Fibroblast of peridontal ligament (primary cell): Measurements from ENCODE around the gene CXCR5.

ENCODE experiments used
- DNase-seq: peaks from one replicate; pipeline ENCODE4 v3.0.0-alpha.2; 2010; ENCODE audit errors: extremely low read depth

CXCR5 gene

DNA sequence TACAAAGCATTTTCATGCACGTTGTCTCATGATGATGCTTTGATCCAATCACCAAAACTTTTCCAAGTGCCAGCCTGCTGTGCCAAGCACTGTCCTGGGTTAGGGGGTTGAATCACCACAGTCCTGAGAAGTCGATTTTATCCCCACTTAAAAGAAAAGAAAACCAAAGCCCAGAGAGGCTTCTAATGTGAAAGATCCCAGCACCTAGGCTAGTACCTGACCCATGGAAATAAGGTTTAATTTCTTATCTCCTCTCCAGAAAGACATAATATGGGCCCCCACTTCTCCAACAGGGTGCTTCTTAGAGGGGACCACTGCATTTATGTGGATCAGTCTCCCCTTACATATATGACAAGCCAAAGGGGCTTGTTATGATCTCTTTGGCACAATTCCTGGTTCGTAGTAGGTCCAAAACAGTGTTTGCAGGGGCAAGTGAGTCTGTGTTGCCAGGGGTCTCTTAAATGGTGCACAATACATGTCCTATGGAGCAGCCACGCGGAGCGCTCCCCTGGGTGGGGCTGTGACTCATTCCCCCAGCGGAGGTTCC lies 43.9 kb downstream of the CXCR5 start:
- no peak for DNase-seq

DNA sequence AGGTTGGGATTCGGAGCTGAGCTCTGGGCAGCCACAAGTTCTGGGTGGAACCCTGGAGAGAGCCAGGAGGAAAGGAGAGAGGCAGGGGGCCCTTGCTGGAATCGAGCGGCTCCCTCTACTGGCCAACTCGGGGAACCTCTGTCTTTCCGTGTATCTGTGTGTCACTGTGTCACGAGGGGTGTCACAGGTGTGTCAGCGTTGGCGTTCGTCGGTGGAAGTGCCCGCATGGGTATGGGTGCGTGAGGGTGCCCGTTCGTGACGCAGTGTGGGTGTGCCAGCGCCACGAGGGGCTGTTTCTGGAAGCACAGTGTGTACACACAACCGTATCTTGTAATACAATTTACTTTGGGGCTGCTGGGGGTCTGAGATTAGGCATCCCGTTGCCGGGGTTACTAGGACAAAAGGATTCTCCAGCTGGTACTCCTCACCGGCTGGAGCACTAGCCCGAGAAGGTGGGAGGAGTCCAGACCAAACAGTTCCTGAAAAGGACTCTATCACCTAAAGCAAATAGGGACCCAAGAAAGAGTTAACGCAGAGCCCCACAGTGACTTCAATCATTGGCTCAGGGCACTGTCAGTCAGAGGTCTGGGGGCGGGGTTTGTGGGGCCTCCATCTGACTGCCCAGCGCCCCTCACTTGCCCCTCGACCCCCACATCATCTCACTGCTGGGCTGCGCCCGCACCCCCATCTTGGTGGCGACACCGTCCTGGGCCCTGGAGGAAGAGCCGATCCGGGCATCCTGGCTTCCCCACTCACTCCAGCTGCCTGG lies 44.6 kb downstream of the CXCR5 start:
- DNase-seq, result peak; percentile 93

DNA sequence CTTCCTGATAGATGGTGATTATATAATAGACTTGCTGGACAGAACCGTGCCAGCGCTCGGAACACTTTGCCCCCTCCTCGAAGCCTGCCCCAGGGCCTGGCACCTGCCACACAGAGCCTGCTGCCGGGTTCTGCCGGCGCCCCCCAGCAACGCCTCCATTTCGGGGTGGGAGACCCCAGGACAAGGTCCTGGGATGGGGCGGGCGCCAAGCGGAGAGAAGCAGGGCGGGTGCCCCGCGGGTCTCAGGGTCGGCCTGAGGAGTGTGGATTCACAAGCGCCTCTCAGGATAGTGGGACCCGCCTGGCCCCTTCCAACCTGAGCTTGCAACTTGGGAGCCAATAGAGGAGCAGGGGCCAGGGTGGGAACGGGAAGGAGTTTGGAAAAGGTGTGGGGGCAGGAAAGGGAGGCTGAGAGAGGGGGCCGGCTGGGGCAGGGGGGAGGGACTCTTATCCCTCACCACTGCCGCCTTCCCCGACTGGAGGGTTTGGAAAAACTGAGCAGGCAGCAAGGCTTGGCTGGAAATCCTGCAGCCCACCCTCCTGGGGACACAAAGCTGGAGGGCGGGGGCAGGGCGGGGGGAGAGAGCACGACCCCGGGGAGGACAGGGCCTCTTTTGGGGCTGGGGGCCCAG lies 45.3 kb downstream of the CXCR5 start:
- DNase-seq, result peak; percentile 43

DNA sequence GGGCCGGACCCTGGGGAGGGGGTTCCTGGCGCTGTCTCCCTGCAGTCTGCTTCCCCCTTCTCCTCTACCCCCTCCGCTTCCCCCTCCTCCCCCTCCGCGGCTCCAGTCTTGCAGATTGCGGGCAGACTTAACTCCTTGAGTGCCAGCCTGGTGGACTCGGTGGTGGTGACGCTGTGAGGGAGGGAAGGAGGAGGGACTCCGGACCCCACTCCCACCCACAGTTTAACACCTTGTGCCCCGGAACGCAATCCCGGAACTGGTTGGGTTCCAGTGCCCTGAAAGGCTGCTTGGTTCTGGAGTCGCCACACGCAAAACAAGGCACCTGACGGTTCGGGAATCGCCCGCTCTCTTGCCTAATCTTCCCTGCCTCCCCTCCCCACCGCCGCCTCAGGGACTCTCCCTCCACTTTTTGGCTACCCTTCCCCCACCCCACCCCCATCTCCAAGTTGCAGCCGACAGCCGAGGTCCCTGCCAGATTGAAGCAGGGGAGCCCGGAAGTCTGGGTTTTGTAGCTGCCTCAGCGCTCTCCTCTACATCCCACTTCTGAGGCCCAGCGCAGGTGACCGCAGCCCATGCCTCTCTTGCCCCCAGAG lies 45.9 kb downstream of the CXCR5 start:
- peak; percentile 77 for DNase-seq

DNA sequence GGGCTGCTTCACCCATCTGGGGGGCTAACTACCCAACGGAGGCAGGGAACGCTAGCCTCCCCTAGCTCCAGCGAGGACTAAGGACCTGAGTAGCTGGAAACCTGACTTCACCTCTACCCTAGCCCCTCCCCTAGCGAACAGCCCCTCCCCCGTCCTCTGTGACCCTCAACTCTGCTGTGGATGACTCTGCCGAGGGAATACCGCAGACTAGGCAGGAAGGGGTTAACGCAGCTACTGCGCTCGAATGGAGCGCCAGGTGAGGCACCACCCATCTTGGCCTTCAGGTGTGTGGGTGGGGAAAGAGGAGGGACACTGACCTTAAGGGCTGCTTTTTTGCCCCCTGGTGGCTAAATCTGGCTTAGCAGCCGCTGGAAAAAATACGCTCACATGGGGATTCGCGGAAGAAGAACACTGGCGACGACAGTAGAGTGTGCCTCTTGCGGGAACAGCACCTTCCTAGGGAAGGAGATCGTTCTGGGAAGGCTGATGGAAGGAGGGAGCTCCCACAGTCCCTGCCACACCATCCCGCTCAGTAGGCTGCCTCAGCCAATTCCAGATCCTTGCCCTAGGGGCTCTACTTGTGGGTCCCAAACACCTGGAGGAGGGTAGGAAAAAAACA lies 46.5 kb downstream of the CXCR5 start:
- DNase-seq, result peak; percentile 72

DNA sequence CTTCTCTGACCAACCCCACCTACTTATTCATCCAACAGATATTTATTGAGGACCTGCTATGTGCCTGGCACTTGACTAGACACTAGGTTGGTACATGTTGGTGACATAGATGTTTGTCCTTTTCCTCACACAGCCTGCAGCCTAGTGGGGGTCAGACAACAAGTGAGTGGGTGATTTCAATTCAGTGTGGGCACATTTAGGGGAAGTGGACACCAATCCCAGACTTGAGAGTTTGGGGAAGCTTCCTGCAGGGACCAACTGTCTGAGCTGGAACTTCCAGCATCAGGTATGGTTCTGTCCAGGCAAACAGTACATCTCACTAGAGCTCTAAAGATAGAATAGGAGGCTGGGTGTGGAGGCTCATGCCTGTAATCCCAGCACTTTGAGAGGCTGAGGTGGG lies 47.9 kb downstream of the CXCR5 start:
- no peak for DNase-seq

DNA sequence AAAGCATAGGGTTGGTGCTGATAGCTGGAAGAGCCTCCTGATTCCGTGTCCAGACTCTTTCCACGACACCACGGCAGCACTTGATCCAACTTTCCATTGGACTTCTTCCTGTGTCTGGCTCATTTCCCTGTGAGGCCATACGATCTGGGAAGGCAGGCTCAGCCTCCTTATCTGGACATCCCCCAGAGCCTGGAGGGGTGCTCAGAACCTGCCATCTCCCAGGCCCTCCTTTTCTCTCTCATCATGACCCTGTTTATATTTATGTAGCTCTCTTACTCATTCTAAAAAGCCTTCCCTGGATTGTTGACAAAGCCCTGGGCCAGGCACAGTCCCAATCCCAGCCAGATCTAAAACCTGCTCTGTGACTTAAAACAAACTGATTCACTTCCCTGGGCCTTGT lies 49.8 kb downstream of the CXCR5 start:
- no peak for DNase-seq

DNA sequence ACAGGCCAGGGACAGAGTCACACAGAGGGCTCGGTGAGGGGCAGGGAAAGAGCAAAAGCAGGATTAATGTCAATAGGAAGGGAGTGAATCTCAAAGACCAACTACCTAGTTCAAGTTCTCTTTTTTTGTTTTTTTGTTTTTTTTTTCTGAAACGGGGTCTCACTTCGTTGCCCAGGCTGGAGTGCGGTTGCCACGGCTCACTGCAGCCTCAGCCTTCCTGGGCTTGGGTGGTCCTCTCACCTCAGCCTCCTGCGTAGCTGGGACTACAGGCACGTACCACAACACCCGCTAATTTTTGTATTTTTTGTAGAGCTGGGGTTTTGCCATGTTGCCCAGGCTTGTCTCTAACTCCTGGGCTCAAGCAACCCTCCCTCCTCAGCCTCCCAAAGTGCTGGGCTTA lies 51.7 kb downstream of the CXCR5 start:
- no peak for DNase-seq

DNA sequence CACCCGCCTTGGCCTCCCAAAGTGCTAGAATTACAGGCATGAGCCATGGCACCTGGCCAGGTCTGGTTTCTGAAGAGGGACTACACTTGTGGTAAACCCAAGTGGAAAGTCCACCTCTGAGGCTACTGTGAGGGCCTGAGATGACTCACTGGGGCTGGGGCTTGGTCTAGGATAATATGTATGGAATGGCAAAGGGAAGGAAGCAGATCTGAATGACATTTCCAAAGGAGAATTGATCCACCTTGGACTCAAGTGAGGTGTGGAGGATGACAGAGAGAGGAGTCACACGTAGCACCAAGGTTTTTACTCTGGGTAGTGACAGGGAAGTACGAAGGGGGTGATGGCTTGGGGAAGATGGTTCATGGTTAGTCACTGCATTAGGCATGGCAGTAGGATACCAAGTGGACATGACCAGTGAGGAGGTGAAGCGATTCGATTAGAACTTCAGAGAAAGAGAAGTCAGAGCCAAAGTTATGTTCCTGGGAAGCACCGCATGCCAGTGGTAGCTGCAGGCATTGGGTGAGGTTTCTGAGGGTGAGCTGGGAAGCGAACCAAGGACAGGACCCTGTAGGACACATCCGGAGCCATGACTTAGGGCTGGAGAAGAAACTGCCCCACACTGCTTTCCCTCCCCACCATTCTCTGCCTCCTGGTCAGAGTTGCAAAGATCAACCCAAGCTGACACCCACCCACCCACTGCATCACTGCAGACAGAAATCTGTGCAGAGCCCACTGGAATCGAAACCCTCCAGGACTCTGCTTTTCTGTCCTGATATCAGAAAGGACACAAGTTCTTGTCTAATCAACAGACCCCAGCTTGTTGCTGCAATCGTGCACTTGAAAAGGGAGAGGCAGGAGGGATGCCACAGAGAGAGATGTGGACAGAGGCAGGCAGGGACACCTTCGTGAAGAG lies 55.1 kb downstream of the CXCR5 start:
- DNase-seq, result peak; percentile 48

DNA sequence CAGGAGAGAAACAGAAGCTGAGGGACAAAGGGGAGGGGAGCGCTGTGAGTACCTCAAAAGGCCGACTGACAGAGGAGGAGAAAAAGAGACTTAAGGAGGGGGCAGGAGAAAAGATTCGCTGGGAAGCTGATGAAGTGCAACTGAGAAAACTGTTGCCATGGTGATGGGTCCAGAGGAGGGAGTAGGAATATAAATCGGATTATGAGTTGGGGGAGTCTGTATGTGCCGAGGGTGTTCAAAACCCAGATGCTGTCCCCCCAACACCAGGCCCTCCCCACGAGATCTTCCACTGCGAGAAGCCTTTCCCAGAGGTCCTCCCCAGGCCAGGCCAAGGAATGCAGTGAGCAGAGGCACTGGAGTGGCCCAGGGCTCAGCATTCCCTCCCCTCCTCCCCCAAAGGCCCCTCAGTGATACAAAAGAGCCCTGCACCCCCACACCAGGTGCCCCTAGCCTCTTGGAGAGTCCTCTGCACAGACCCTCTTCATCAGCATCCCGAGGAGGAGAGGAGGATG lies 55.8 kb downstream of the CXCR5 start:
- no peak for DNase-seq

DNA sequence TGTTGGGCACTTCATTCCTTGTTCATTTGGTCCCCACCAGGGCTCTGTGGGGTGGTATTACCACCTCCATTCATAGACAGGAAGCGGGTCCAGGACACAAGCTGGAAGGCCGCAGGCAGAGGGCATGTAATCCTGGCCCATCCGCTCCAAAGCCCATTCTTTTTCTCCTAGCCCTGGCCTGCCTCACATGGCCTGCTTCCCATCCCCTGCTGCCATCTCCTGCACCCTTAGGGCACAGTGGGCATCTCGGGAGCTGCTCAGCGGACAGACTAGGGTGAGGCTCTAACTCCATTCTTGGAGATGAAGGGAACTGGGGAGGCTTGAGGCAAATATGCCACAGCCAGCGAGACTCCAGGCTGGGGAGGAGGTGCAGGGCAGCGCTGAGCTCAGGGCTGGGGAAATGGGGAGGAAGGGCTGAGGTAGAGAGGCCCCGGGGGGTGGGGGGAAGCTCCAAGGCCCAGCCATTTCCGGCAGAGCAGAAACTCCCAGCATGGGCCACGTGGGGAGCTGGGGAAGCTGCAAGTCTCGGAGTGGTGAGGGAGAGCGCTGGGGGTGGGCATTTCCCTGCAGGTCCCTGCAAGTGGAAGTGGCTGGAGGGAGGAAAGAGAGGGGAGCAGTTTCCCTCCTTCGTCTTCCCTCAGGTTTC lies 56.4 kb downstream of the CXCR5 start:
- DNase-seq, result no peak

DNA sequence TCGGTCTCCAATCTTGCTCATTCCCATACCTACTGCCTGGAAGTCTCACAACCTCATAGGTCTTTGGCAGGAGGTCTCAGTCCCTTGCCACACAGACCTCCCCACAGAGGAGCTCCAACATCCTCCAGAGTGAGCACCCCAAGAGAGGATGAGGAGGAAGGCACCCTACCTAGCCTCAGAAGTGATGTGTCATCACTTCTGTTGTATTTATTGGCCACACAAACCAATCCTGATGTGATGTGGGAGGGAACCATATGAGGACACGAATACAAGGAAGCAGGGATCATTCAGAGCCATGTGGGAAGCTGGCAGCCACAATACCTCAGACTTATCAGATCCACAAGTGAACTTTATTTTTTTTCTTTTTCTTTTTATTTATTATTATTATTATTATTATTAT lies 63.4 kb downstream of the CXCR5 start:
- DNase-seq, result no peak
